ENCODE measurements around the gene DCAF8.

DNA sequence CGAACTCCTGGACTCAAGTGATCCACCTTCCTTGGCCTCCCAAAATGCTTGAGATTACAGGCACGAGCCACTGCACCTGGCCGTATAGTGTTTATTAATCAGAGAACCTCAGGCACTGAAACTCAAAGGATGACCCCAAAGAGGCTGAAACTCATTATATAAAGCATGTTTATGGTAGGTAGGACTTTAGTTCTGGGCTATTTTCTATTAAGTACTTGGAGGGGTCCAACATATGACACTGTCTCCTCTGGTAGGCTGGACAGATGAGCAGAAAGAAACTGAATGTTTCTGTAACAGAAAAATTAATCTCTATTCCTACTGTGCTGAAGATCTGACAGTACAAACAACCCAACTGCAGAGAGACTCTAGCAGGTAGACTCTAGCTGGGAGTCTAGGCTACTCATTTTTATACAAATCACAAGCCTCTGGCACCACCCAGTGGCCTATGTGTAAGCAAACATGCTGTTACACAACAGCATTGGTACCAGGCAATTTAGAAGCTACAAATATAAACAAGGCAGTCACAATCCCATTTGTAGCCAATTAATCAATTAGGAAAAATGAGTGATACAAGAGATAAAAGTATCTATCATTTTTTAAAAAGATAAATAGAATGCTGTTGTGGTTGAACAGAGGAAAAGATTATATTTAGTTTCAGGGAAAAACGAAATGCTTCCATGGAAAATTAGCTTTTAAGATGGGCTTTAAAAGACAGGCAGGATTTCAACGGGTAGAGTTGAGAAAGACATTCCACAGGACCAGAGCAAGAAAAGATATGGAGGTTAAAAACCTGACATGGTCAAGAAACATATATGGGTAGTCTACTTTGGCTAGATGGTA lies 10.4 kb downstream of the DCAF8 start:
- TF ChIP-seq, protein P1, sequence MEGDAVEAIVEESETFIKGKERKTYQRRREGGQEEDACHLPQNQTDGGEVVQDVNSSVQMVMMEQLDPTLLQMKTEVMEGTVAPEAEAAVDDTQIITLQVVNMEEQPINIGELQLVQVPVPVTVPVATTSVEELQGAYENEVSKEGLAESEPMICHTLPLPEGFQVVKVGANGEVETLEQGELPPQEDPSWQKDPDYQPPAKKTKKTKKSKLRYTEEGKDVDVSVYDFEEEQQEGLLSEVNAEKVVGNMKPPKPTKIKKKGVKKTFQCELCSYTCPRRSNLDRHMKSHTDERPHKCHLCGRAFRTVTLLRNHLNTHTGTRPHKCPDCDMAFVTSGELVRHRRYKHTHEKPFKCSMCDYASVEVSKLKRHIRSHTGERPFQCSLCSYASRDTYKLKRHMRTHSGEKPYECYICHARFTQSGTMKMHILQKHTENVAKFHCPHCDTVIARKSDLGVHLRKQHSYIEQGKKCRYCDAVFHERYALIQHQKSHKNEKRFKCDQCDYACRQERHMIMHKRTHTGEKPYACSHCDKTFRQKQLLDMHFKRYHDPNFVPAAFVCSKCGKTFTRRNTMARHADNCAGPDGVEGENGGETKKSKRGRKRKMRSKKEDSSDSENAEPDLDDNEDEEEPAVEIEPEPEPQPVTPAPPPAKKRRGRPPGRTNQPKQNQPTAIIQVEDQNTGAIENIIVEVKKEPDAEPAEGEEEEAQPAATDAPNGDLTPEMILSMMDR (conservative IDR thresholded peaks at IDR 0.05) = peak; percentile 87
- TF ChIP-seq ZFX (IDR thresholded peaks at IDR 0.05) = no peak

Measured in C4-2B (cell line).